Stomach (tissue), 9 donors: ENCODE results near the gene GTF2H1. TPM values are rescaled to one million over a fixed set of nuclear protein-coding genes. Genes with fewer than 3 reads are reported as not detected.

Experiments
- DNase-seq, 2 donors: peaks; one replicate each; pipeline versions ENCODE4 v3.0.0 to v3.0.0-alpha.2; 2013 to 2019
- H3K27ac ChIP-seq, 5 donors: fragments of 200-600 bp in 4 of 5; sonication (generic) in 4 of 5; one replicate each; pipeline ENCODE4 v1.5.1; 2013 to 2019; ENCODE audit warnings: mild to moderate bottlenecking in 1 of 5, moderate library complexity in 1 of 5
- H3K27me3 ChIP-seq, 3 donors: fragments of 200-600 bp; sonication (generic); one replicate each; pipeline ENCODE4 v1.5.1; 2017 to 2019; ENCODE audit warnings: mixed run types in 1 of 3
- H3K36me3 ChIP-seq, 4 donors: fragments of 200-600 bp; sonication (generic); 1 replicate in 3 of 4; 2 replicates in 1 of 4; pipeline ENCODE4 v1.5.1; 2016 to 2019
- H3K4me1 ChIP-seq, 4 donors: fragments of 200-600 bp; sonication (generic); one replicate each; pipeline ENCODE4 v1.5.1; 2016 to 2019
- H3K4me3 ChIP-seq, 4 donors: fragments of 200-600 bp; sonication (generic) in 3 of 4; one replicate each; pipeline ENCODE4 v1.5.1; 2016 to 2019; ENCODE audit warnings: mild to moderate bottlenecking in 1 of 4
- H3K9me3 ChIP-seq, 4 donors: fragments of 200-600 bp; sonication (generic); one replicate each; pipeline ENCODE4 v1.5.1; 2016 to 2019
- CTCF ChIP-seq, 7 experiments: fragments of 450-650 bp in 4 of 7; fragments of 200-600 bp in 3 of 7; sonication (generic) in 3 of 7; IDR thresholded peaks; one replicate each; pipeline ENCODE4 v1.5.1; 2016 to 2019; ENCODE audit warnings: antibody characterized with exemption in 7 of 7, control low read depth in 2 of 7, mild to moderate bottlenecking in 1 of 7
- EP300 ChIP-seq: sonication (generic); formaldehyde crosslinking; IDR thresholded peaks from one replicate; pipeline ENCODE4 v1.6.1; 2017; ENCODE audit warnings: antibody characterized with exemption
- POLR2A ChIP-seq, 4 donors: fragments of 450-650 bp; IDR thresholded peaks; one replicate each; pipeline ENCODE4 v1.6.1; 2016; ENCODE audit warnings: antibody characterized with exemption in 4 of 4, control low read depth in 2 of 4, mild to moderate bottlenecking in 1 of 4, moderate library complexity in 1 of 4
- POLR2AphosphoS5 ChIP-seq, 3 donors: sonication (generic); formaldehyde crosslinking; IDR thresholded peaks; one replicate each; pipeline ENCODE4 v1.6.1; 2016; ENCODE audit warnings: antibody characterized with exemption in 3 of 3
- WGBS, 5 donors: extraction: QIAGEN DNeasy Blood & Tissue Kit in 3 of 5; methylation state at CpG; one replicate each; pipeline versions ENCODE4 v1.1.5 to v1.1.7; 2013 to 2018; 5-methylcytosine and 5-hydroxymethylcytosine counted together
- intact Hi-C: fragments of 100-400 bp; cut with DNase I; formaldehyde crosslinking; loops from one replicate; pipeline ENCODE4 v1.15.1; 2023; ENCODE audit warnings: low total_unique reads
- polyA plus RNA-seq, 3 donors: library from polyadenylated mRNA; stranded (reverse); fragments of 200-250 nt; gene quantifications; one replicate each; pipeline ENCODE4 v1.2.3, GENCODE V29; 2013
- total RNA-seq, 5 donors: library from RNA; depleted of rRNA; stranded (reverse); fragments of >200 nt; gene quantifications; one replicate each; pipeline versions ENCODE4 v1.1.0 to v1.2.3, GENCODE V29; 2014 to 2016
- donor health status: healthy with polysubstance abuse.
- donor health status: Bipolar disorder and iron deficiency.
- donor health status: healthy.

The GTF2H1 gene
- total and polyA plus RNA-seq, 8 donors = 7.8 to 76.4 (median 34.6) TPM

- intact Hi-C loops = no loop called here
- no peaks in the 10 kb centered on the region for H3K9me3 ChIP-seq
- no peak for DNase-seq
These were observed 36.5 kb upstream of the GTF2H1 start for GRCh38 chr11:18285841-18286240.

GRCh38 chr11:18288911-18289310, 33.5 kb upstream of the GTF2H1 start:
- no peak overlapping the region for H3K27ac ChIP-seq
- peaks cover 56 to 99% (median 97%) of the 10 kb centered on the region in 4 donors for H3K36me3 ChIP-seq

More at GRCh38 chr11:18285841-18286240, 36.5 kb upstream of the GTF2H1 start:
- Histone ChIP-seq H3K27ac (no peak overlapping the region), H3K4me3 (no peak overlapping the region), H3K27me3 (no peaks in the 10 kb centered on the region), H3K36me3 (peaks cover 51 to 99% (median 95%) of the 10 kb centered on the region in 4 donors), H3K4me1 (no peaks in the 10 kb centered on the region)
- TF ChIP-seq POLR2AphosphoS5 (IDR thresholded peaks at IDR 0.05) (no peak), POLR2A (IDR thresholded peaks at IDR 0.05) (no peak), CTCF (IDR thresholded peaks at IDR 0.05) (no peak), EP300 (no peak)
- WGBS, 5 donors = 95 to 100% (median 100%) methylated on average over 1 of the region's 1 CpG

GRCh38 chr11:18294862-18295261, 27.5 kb upstream of the GTF2H1 start:
- H3K36me3 ChIP-seq = peaks cover 53 to 100% (median 99%) of the 10 kb centered on the region in 4 donors
- no peak overlapping the region for H3K4me3 ChIP-seq
- no peak for TF ChIP-seq CTCF (IDR thresholded peaks at IDR 0.05)
- no peak for TF ChIP-seq POLR2A (IDR thresholded peaks at IDR 0.05)
- TF ChIP-seq EP300 = no peak
- no peak for TF ChIP-seq POLR2AphosphoS5 (IDR thresholded peaks at IDR 0.05)
- no peaks in the 10 kb centered on the region for H3K4me1 ChIP-seq
- DNase-seq = no peak
- intact Hi-C loops = no loop called here
- no peak overlapping the region for H3K27ac ChIP-seq
- H3K9me3 ChIP-seq = no peaks in the 10 kb centered on the region
- no peaks in the 10 kb centered on the region for H3K27me3 ChIP-seq
- WGBS, 5 donors = 92 to 98% (median 94%) methylated on average over 5 of the region's 5 CpGs

More at GRCh38 chr11:18288911-18289310, 33.5 kb upstream of the GTF2H1 start:
- Histone ChIP-seq H3K27me3 (no peaks in the 10 kb centered on the region), H3K9me3 (no peaks in the 10 kb centered on the region), H3K4me1 (no peaks in the 10 kb centered on the region), H3K4me3 (no peak overlapping the region)
- intact Hi-C loops = no loop called here
- no peak for TF ChIP-seq EP300
- no peak for DNase-seq
- 88 to 100% (median 96%) methylated on average over 4 of the region's 4 CpGs for WGBS, 5 donors

- no peaks in the 10 kb centered on the region for H3K9me3 ChIP-seq
- no peak for TF ChIP-seq POLR2AphosphoS5 (IDR thresholded peaks at IDR 0.05)
- TF ChIP-seq EP300 = no peak
- TF ChIP-seq POLR2A (IDR thresholded peaks at IDR 0.05) = no peak
- no peak for TF ChIP-seq CTCF (IDR thresholded peaks at IDR 0.05)
- intact Hi-C loops = no loop called here
- peaks cover 54 to 100% (median 99%) of the 10 kb centered on the region in 4 donors for H3K36me3 ChIP-seq
- no peak overlapping the region for H3K4me3 ChIP-seq
- 79 to 93% (median 92%) methylated on average over 2 of the region's 2 CpGs for WGBS, 5 donors
- no peaks in the 10 kb centered on the region for H3K27me3 ChIP-seq
- no peaks in the 10 kb centered on the region for H3K4me1 ChIP-seq
- DNase-seq = no peak
- no peak overlapping the region for H3K27ac ChIP-seq
These were observed 27.1 kb upstream of the GTF2H1 start for GRCh38 chr11:18295316-18295715.

GRCh38 chr11:18299721-18300120, 22.6 kb upstream of the GTF2H1 start:
- no peak for DNase-seq
- H3K4me3 ChIP-seq = no peak overlapping the region
- no peak overlapping the region for H3K27ac ChIP-seq
- H3K27me3 ChIP-seq = no peaks in the 10 kb centered on the region
- intact Hi-C loops = no loop called here
- no peak for TF ChIP-seq EP300
- no peaks in the 10 kb centered on the region for H3K9me3 ChIP-seq
- no peaks in the 10 kb centered on the region for H3K4me1 ChIP-seq
- peaks cover 32 to 100% (median 98%) of the 10 kb centered on the region in 4 donors for H3K36me3 ChIP-seq
